WTC11 (cell line): ENCODE data around the gene EIF4E1B.

Source experiments
- EMX1 ChIP-seq: fragments of 250-450 bp; sonication (Bioruptor Pico); IDR thresholded peaks from 2 replicates; pipeline ENCODE4 v1.8.0; 2021; ENCODE audit warnings: mild to moderate bottlenecking
- ESRRA ChIP-seq: sonication (generic); formaldehyde crosslinking; IDR thresholded peaks from 2 replicates; pipeline ENCODE4 v1.8.1; 2022; ENCODE audit warnings: mild to moderate bottlenecking, missing genetic modification reagents, borderline replicate concordance
- SMAD3 ChIP-seq: sonication (generic); formaldehyde crosslinking; IDR thresholded peaks from 2 replicates; pipeline ENCODE4 v1.8.0; 2022; ENCODE audit warnings: missing genetic modification reagents, mild to moderate bottlenecking, borderline replicate concordance
- ZNF263 ChIP-seq: sonication (generic); formaldehyde crosslinking; IDR thresholded peaks from 2 replicates; pipeline ENCODE4 v1.8.1; 2022; ENCODE audit warnings: low read depth, mild to moderate bottlenecking, moderate library complexity, missing genetic modification reagents
- TF ChIP-seq, protein P1 (sequence below): fragments of 200-600 bp; IDR thresholded peaks from 2 replicates; pipeline ENCODE4 v1.8.0; 2022; ENCODE audit warnings: antibody characterized with exemption
- TF ChIP-seq, protein P2 (sequence below): sonication (generic); formaldehyde crosslinking; IDR thresholded peaks from 2 replicates; pipeline ENCODE4 v1.8.1; 2023; ENCODE audit warnings: mild to moderate bottlenecking, missing genetic modification reagents

DNA sequence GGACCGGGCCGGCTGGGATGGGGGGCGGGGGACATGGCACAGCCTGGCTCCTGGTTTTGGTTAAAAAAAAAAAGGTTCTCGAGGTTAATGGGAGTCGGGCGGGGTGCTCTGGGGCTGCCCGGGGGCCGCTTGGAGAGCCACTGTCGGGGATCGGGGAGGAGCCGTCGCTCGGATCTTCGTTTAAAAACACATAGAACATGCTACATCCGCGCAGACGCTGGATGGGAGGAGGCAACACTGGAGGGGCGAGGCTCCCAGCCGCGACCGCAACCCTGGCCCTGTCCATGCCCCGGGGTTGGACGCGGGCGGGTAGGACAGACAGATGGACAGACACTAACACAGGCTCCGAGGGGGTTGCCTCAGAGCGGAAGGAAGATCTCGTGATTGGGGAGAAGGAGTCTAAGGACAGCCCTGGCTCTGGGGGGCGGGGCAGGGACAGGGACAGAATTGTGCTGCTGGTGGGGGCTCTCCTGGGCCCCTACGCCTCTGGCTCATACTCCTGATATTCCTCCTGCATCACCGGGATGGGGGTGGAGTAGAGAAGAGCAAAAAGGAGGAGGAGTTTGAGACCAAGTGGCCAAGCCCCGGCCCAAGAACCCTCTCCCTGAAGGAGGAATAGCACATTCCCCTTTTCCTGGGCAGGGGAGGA lies 10.0 kb upstream of the EIF4E1B start:
- TF ChIP-seq, protein P1, sequence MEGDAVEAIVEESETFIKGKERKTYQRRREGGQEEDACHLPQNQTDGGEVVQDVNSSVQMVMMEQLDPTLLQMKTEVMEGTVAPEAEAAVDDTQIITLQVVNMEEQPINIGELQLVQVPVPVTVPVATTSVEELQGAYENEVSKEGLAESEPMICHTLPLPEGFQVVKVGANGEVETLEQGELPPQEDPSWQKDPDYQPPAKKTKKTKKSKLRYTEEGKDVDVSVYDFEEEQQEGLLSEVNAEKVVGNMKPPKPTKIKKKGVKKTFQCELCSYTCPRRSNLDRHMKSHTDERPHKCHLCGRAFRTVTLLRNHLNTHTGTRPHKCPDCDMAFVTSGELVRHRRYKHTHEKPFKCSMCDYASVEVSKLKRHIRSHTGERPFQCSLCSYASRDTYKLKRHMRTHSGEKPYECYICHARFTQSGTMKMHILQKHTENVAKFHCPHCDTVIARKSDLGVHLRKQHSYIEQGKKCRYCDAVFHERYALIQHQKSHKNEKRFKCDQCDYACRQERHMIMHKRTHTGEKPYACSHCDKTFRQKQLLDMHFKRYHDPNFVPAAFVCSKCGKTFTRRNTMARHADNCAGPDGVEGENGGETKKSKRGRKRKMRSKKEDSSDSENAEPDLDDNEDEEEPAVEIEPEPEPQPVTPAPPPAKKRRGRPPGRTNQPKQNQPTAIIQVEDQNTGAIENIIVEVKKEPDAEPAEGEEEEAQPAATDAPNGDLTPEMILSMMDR: no peak
- TF ChIP-seq EMX1 (CRISPR knock-in tag) (no peak), SMAD3 (no peak), ESRRA (CRISPR knock-in tag) (no peak), ZNF263 (CRISPR knock-in tag) (no peak)
- TF ChIP-seq, protein P2, sequence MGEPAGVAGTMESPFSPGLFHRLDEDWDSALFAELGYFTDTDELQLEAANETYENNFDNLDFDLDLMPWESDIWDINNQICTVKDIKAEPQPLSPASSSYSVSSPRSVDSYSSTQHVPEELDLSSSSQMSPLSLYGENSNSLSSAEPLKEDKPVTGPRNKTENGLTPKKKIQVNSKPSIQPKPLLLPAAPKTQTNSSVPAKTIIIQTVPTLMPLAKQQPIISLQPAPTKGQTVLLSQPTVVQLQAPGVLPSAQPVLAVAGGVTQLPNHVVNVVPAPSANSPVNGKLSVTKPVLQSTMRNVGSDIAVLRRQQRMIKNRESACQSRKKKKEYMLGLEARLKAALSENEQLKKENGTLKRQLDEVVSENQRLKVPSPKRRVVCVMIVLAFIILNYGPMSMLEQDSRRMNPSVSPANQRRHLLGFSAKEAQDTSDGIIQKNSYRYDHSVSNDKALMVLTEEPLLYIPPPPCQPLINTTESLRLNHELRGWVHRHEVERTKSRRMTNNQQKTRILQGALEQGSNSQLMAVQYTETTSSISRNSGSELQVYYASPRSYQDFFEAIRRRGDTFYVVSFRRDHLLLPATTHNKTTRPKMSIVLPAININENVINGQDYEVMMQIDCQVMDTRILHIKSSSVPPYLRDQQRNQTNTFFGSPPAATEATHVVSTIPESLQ: no peak
